OCI-LY7 (cell line): ENCODE results near the gene MED8.

ENCODE experiments used
- EZH2phosphoT487 ChIP-seq: fragments of 200-600 bp; sonication (generic); IDR thresholded peaks from 2 replicates; pipeline ENCODE4 v1.6.1; 2018; ENCODE audit warnings: low read depth, borderline replicate concordance, mild to moderate bottlenecking, mixed run types, antibody characterized with exemption, low read length, moderate library complexity, mixed read lengths
- TF ChIP-seq, protein P1 (sequence below): fragments of 200-600 bp; sonication (generic); conservative IDR thresholded peaks from 2 replicates; pipeline ENCODE4 v1.5.1; 2014; ENCODE audit warnings: mild to moderate bottlenecking, antibody characterized with exemption, low read length, moderate library complexity, mixed read lengths

DNA sequence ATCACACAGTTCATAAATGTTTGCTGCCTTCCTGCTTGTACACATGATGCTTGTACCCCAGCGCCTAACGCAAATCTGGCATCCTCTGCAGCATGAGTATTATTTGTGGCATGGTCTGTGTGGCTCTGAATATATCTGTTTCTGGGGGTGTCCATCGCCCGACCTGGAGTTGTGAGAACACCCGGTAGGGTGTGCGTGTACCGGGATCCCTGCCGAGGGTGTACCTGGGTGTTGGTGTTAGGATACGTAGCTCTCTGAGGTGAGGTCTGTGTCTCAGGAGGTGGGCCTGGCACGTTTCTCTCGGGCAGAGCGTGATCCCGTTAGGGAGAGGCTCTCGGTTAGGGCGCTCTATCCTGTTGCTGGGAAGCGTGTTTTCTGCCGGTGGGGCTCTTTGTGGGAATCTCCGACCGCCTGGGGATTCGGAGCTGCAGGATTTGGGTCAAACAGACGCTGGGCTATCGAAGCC lies 41.2 kb downstream of the MED8 start:
- TF ChIP-seq, protein P1, sequence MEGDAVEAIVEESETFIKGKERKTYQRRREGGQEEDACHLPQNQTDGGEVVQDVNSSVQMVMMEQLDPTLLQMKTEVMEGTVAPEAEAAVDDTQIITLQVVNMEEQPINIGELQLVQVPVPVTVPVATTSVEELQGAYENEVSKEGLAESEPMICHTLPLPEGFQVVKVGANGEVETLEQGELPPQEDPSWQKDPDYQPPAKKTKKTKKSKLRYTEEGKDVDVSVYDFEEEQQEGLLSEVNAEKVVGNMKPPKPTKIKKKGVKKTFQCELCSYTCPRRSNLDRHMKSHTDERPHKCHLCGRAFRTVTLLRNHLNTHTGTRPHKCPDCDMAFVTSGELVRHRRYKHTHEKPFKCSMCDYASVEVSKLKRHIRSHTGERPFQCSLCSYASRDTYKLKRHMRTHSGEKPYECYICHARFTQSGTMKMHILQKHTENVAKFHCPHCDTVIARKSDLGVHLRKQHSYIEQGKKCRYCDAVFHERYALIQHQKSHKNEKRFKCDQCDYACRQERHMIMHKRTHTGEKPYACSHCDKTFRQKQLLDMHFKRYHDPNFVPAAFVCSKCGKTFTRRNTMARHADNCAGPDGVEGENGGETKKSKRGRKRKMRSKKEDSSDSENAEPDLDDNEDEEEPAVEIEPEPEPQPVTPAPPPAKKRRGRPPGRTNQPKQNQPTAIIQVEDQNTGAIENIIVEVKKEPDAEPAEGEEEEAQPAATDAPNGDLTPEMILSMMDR = no peak
- TF ChIP-seq EZH2phosphoT487 = no peak
